ENCODE data around the gene EHBP1.

EHBP1 gene

DNA sequence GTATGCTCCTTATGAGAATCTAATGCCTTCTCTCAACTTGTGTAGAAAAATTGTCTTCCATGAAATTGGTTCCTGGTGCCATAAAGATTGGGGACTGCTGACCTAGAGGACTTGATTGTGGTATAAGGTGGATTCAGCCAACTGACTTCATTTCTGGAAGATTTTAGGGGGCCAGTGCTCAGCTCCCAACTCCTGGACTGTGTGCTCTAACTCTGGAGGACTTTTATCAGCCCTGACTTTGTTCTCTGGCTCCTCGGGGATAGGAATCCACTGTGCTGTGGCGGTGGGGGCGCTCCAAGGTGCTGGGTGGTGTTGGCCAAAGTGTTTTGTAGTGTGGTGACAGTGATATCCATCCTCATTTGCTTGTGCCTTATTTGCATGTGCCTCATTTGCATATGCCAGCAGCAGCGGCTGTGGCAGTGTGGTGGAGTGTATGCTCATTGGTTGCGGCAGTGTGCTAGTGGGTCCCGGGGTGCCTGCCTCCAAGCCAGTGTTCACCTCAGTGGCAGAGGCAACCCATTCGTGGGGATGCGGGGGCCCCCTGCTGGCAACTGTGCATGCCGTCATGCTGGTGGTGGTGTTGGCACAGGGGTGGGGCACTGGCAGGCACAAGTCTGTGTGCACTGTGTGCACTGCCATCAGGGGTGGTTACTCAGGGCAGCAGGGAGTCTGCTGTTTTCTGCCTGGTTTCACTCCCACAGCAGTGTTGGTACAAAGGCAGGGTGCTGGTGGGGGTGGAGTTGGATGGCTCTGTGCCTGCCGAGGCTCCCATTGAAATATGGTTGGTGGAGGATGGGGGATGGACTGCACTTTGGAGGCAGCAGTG lies 19.6 kb downstream of the EHBP1 start:
- DNase-seq (ENCODE audit: insufficient read length, low spot score) = no peak
- FAIRE-seq = no peak
- TF ChIP-seq, protein P1, sequence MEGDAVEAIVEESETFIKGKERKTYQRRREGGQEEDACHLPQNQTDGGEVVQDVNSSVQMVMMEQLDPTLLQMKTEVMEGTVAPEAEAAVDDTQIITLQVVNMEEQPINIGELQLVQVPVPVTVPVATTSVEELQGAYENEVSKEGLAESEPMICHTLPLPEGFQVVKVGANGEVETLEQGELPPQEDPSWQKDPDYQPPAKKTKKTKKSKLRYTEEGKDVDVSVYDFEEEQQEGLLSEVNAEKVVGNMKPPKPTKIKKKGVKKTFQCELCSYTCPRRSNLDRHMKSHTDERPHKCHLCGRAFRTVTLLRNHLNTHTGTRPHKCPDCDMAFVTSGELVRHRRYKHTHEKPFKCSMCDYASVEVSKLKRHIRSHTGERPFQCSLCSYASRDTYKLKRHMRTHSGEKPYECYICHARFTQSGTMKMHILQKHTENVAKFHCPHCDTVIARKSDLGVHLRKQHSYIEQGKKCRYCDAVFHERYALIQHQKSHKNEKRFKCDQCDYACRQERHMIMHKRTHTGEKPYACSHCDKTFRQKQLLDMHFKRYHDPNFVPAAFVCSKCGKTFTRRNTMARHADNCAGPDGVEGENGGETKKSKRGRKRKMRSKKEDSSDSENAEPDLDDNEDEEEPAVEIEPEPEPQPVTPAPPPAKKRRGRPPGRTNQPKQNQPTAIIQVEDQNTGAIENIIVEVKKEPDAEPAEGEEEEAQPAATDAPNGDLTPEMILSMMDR (IDR thresholded peaks at IDR 0.05; ENCODE audit: insufficient read depth, missing control alignments) = peak; percentile 25

GRCh38 chr2:62725712-62726055 lies 20.2 kb downstream of the EHBP1 start:
- TF ChIP-seq, protein P1 (IDR thresholded peaks at IDR 0.05; ENCODE audit: insufficient read depth, missing control alignments) = no peak
- no peak for FAIRE-seq
- no peak for DNase-seq (ENCODE audit: insufficient read length, low spot score)

GRCh38 chr2:62727259-62727867 lies 21.9 kb downstream of the EHBP1 start:
- DNase-seq (ENCODE audit: insufficient read length, low spot score) (no peak), FAIRE-seq (no peak)
- TF ChIP-seq, protein P1 (IDR thresholded peaks at IDR 0.05; ENCODE audit: insufficient read depth, missing control alignments) = no peak

DNA sequence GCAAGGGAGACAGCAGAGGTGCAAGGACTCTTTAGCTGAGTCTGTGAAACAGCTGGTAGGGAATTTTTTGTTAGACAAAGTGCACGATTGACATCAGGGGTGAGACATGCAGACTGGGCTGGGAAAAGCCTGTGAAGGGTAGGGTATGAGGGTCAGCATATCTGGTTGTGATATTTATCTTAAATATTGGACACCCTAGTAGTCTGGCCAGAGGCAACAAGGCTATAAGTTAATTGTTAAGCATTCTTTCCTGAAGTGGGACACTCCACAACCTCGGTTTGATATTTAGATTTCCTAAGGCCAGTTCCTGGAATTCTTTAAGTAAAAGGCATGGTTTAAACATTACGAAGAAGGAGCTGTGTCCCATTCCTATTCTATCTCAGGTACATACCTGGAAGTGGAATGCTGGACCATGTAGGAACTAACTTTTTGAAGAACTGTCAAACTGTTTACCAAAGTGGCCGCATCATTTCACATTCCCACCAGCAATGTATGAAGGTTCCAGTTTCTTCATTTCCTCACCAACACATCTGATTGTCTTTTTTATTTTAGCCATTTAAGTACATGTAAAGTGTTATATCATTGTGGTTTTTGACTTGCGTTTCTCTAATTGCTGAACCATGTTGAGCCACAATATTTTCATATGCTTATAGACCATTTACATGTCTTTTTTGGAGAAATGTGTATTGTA lies 22.5 kb downstream of the EHBP1 start:
- FAIRE-seq (no peak), DNase-seq (ENCODE audit: insufficient read length, low spot score) (no peak)
- TF ChIP-seq, protein P1 (IDR thresholded peaks at IDR 0.05; ENCODE audit: insufficient read depth, missing control alignments) = no peak

DNA sequence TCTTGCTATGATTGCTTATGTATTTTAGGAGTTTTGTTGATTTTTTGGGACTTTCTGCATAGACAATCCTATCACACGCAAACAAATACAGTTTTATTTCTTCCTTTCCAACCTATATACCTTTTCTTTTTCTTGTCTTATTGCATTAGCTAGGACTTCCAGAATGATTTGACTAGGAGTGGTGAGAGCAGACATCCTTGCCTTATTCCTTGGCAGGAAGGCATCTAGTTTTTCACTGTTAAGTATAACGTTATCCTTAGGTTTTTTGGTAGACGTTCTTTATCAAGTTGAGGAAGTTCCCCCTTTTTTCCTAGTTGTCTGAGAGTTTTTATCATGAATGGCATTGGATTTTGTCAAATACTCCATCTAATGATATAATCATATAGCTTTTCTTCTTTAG lies 25.8 kb downstream of the EHBP1 start:
- DNase-seq (ENCODE audit: insufficient read length, low spot score) (no peak), FAIRE-seq (no peak)
- TF ChIP-seq, protein P1 (IDR thresholded peaks at IDR 0.05; ENCODE audit: insufficient read depth, missing control alignments) = no peak

- no peak for FAIRE-seq
- DNase-seq (ENCODE audit: insufficient read length, low spot score) = no peak
- TF ChIP-seq, protein P1 (IDR thresholded peaks at IDR 0.05; ENCODE audit: insufficient read depth, missing control alignments) = no peak
Measured at GRCh38 chr2:62732262-62732777, 26.8 kb downstream of the EHBP1 start.
